GM19324 (cell line): ENCODE results near the gene OBP2A.

ENCODE experiments used
- ATAC-seq: cut with Tn5 transposase; IDR thresholded peaks from one replicate; pipeline ENCODE4 v1.9.1; 2021; ENCODE audit warnings: mild to moderate bottlenecking, moderate library complexity; ENCODE audit not compliant: unreplicated experiment, low FRiP score

Gene OBP2A

GRCh38 chr9:135574943-135575342 is 29.0 kb downstream of the OBP2A start:
- ATAC-seq: no peak

- no peak for ATAC-seq
These were observed 30.2 kb downstream of the OBP2A start for GRCh38 chr9:135575995-135576631.

- no peak for ATAC-seq
These were observed 31.3 kb downstream of the OBP2A start for GRCh38 chr9:135577256-135577655.

GRCh38 chr9:135579356-135579755 is 33.4 kb downstream of the OBP2A start:
- ATAC-seq: no peak

- ATAC-seq: no peak
These were observed 34.1 kb downstream of the OBP2A start for GRCh38 chr9:135579889-135580660.

GRCh38 chr9:135580664-135581380 is 34.9 kb downstream of the OBP2A start:
- no peak for ATAC-seq

- ATAC-seq: no peak
These were observed 35.9 kb downstream of the OBP2A start for GRCh38 chr9:135581636-135582426.

- no peak for ATAC-seq
These were observed 36.6 kb downstream of the OBP2A start for GRCh38 chr9:135582541-135582940.

- no peak for ATAC-seq
These were observed 37.2 kb downstream of the OBP2A start for GRCh38 chr9:135582966-135583687.

- ATAC-seq: no peak
These were observed 37.7 kb downstream of the OBP2A start for GRCh38 chr9:135583688-135584011.

GRCh38 chr9:135584371-135584770 is 38.4 kb downstream of the OBP2A start:
- no peak for ATAC-seq

- ATAC-seq: no peak
These were observed 39.0 kb downstream of the OBP2A start for GRCh38 chr9:135584934-135585333.

- no peak for ATAC-seq
These were observed 40.7 kb downstream of the OBP2A start for GRCh38 chr9:135586601-135587109.

- ATAC-seq: no peak
These were observed 41.7 kb downstream of the OBP2A start for GRCh38 chr9:135587658-135588057.

GRCh38 chr9:135588371-135588770 is 42.4 kb downstream of the OBP2A start:
- ATAC-seq: no peak

- ATAC-seq: no peak
These were observed 43.1 kb downstream of the OBP2A start for GRCh38 chr9:135588886-135589595.

- ATAC-seq: no peak
These were observed 43.9 kb downstream of the OBP2A start for GRCh38 chr9:135589596-135590485.

GRCh38 chr9:135590486-135591079 is 44.7 kb downstream of the OBP2A start:
- ATAC-seq: no peak
